Measurements from ENCODE around the gene LCP2.

The LCP2 gene

GRCh38 chr5:170206216-170206615, 91.4 kb downstream of the LCP2 start:
- no peak for DNase-seq

DNA sequence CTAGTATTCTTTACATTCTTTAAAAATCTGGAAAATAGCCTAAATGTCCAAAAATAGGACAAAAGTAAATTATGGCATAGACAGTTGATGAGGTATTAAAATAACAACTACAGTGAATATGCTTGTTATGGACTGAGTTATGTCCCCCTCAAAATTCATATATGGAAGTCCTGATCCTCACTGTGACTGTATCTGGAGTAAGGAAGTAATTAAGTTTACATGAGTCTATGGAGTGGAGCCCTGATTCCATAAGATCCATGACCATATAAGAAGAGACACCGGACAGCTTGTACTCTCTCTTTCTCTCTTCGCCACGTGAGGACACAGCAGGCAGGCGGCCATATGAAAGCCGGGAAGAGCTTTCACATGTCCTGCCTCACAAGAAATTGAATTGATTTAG, 93.4 kb downstream of the LCP2 start:
- DNase-seq = no peak

- no peak for DNase-seq
Observed at GRCh38 chr5:170202117-170202516, 95.5 kb downstream of the LCP2 start.

DNA sequence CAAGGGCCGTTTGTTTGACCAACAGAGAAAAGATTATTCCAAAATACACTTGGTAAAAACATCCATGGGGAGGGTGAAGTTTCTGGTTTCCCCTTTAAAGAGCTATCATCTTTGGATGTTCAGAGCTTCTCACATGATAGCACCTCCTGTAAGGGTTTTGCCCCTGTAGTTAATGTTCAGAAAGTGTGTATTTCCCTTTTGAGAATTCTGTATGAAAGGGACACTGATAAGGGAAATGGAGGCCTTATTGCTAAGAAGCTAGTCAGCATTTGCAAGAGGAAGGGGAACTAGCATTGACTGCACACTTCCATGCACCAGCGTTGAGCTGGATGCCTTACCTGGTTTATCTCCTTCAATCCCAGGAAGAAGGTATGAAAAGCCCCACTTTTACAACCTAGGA, 96.3 kb downstream of the LCP2 start:
- DNase-seq = no peak

GRCh38 chr5:170200876-170201275, 96.7 kb downstream of the LCP2 start:
- DNase-seq = no peak

Measured in NCI-H1105 (cell line).